Neural progenitor cell (in vitro differentiated cells): ENCODE results near the gene LCTL. TPM values are rescaled to one million over a fixed set of nuclear protein-coding genes. Genes with fewer than 3 reads are reported as not detected.

Experiments
- DNase-seq: peaks from one replicate; pipeline ENCODE4 v3.0.0-alpha.2; 2016; ENCODE audit warnings: low spot score
- H2AFZ ChIP-seq: fragments of 200-600 bp; sonication (generic); replicated peaks from 2 replicates; pipeline ENCODE4 v1.6.1; 2016; ENCODE audit warnings: antibody characterized with exemption
- H3F3A ChIP-seq: fragments of 200-600 bp; sonication (generic); 2 replicates; pipeline ENCODE4 v1.6.1; 2016; ENCODE audit warnings: antibody characterized with exemption, low read depth
- H3K27ac ChIP-seq: fragments of 200-600 bp; sonication (generic); 2 replicates; pipeline ENCODE4 v1.5.1; 2016; ENCODE audit warnings: mild to moderate bottlenecking
- H3K27me3 ChIP-seq: fragments of 200-600 bp; sonication (generic); 2 replicates; pipeline ENCODE4 v1.6.1; 2016; ENCODE audit warnings: mild to moderate bottlenecking, moderate library complexity
- H3K36me3 ChIP-seq: fragments of 200-600 bp; sonication (generic); 2 replicates; pipeline ENCODE4 v1.5.1; 2016
- H3K4me1 ChIP-seq: fragments of 200-600 bp; sonication (generic); 2 replicates; pipeline ENCODE4 v1.6.1; 2016; ENCODE audit warnings: mixed run types
- H3K4me2 ChIP-seq: fragments of 200-600 bp; sonication (generic); 2 replicates; pipeline ENCODE4 v1.6.1; 2016
- H3K4me3 ChIP-seq: fragments of 200-600 bp; sonication (generic); 2 replicates; pipeline ENCODE4 v1.5.1; 2016
- H3K79me2 ChIP-seq: fragments of 200-600 bp; sonication (generic); 2 replicates; pipeline ENCODE4 v1.6.1; 2016; ENCODE audit warnings: low read depth
- H3K9ac ChIP-seq: fragments of 200-600 bp; sonication (generic); 2 replicates; pipeline ENCODE4 v1.6.1; 2016
- H3K9me3 ChIP-seq: fragments of 200-600 bp; sonication (generic); 2 replicates; pipeline ENCODE4 v1.5.1; 2016; ENCODE audit warnings: low read depth
- H4K20me1 ChIP-seq: fragments of 200-600 bp; sonication (generic); 2 replicates; pipeline ENCODE4 v1.6.1; 2016; ENCODE audit warnings: low read depth
- H3K27ac Mint-ChIP-seq: 3 replicates; pipeline ENCODE4 v1.8.0; 2021; ENCODE audit warnings: mixed read lengths
- H3K27me3 Mint-ChIP-seq: 2 replicates; pipeline ENCODE4 v1.8.0; 2022; ENCODE audit warnings: low read depth, mild to moderate bottlenecking, inconsistent platforms, moderate library complexity, mixed read lengths; ENCODE audit not compliant: insufficient read depth
- H3K36me3 Mint-ChIP-seq: 3 replicates; pipeline ENCODE4 v1.8.0; 2021; ENCODE audit warnings: mixed read lengths
- H3K4me1 Mint-ChIP-seq: 3 replicates; pipeline ENCODE4 v1.8.0; 2021; ENCODE audit warnings: mixed read lengths
- H3K4me3 Mint-ChIP-seq: 3 replicates; pipeline ENCODE4 v1.8.0; 2021; ENCODE audit warnings: mild to moderate bottlenecking, moderate library complexity, mixed read lengths
- H3K9me3 Mint-ChIP-seq: 3 replicates; pipeline ENCODE4 v1.8.0; 2020; ENCODE audit warnings: mixed read lengths
- EZH2 ChIP-seq: fragments of 200-600 bp; sonication (generic); IDR thresholded peaks from 2 replicates; pipeline ENCODE4 v1.6.1; 2017; ENCODE audit warnings: antibody characterized with exemption, mild to moderate bottlenecking, moderate library complexity
- EZH2phosphoT487 ChIP-seq: fragments of 200-600 bp; sonication (generic); IDR thresholded peaks from 2 replicates; pipeline ENCODE4 v1.6.1; 2017; ENCODE audit warnings: antibody characterized with exemption
- total RNA-seq: library from RNA; depleted of rRNA; stranded (reverse); fragments of >200 nt; gene quantifications from 2 replicates; pipeline ENCODE4 v1.2.3, GENCODE V29; 2015; ENCODE audit warnings: low replicate concordance
- TF ChIP-seq, protein P1 (sequence below): fragments of 200-600 bp; sonication (generic); IDR thresholded peaks from 2 replicates; pipeline ENCODE4 v1.5.1; 2017; ENCODE audit warnings: antibody characterized with exemption, mild to moderate bottlenecking

The LCTL gene
- total RNA-seq, 1 donor from 2014 or later, result 19.2 TPM

DNA sequence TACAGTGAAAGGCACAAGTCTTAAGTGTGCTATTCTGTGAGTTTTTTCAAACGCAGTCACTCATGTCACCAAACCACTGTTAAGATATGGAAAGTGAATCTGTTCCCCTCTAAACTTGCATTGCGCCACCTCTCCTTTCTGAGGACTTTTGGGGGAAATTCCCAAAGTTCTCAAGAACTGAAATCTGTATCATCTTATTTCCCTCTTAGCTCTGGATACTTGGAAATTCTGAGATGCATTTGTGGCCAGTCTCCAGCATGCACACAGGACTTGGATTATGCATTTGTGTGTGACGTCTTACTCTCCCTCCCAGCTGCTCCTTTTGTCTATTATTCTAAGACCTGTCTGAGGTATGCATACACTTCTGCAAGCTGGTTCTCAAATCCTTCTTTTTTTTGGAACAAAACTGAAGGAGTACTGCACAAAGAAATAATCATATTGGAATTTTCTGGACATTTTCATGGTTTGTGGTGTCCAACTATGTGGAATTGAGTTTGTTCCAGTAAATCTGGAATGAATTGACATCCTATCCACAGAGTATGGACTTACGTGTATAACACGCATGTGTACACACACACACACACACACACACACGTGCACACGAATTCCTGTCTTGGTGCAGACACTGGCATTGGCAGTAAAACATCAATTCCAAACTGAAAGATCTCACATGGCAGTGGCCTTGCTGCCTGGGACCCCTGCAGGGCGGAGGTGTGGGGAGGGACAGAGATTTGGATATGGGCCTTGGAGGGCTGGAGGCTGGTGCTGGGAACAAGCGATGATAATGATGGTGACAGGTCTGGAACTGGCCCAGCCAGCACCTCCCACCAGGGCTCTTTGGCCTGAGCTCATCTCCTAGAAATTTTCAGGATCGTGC lies 8.2 kb upstream of the LCTL start:
- Histone ChIP-seq H3K9ac (no peak overlapping the region), H4K20me1 (no peaks in the 10 kb centered on the region), H3K4me1 (no peaks in the 10 kb centered on the region), H3K4me3 (no peak overlapping the region), H3K79me2 (no peaks in the 10 kb centered on the region), H2AFZ (no peak overlapping the region), H3F3A (no peaks in the 10 kb centered on the region), H3K9me3 (no peaks in the 10 kb centered on the region), H3K4me2 (no peak overlapping the region), H3K36me3 (no peaks in the 10 kb centered on the region), H3K27ac (no peak overlapping the region), H3K27me3 (no peaks in the 10 kb centered on the region)
- Mint-ChIP-seq H3K4me1 (peaks cover 27% of the 10 kb centered on the region), H3K4me3 (no peak overlapping the region), H3K27me3 (peaks cover 2% of the 10 kb centered on the region), H3K9me3 (no peaks in the 10 kb centered on the region), H3K27ac (peak overlapping the region; percentile 82), H3K36me3 (no peaks in the 10 kb centered on the region)
- DNase-seq, result no peak
- no peak for TF ChIP-seq EZH2phosphoT487
- no peak for TF ChIP-seq EZH2
- TF ChIP-seq, protein P1, sequence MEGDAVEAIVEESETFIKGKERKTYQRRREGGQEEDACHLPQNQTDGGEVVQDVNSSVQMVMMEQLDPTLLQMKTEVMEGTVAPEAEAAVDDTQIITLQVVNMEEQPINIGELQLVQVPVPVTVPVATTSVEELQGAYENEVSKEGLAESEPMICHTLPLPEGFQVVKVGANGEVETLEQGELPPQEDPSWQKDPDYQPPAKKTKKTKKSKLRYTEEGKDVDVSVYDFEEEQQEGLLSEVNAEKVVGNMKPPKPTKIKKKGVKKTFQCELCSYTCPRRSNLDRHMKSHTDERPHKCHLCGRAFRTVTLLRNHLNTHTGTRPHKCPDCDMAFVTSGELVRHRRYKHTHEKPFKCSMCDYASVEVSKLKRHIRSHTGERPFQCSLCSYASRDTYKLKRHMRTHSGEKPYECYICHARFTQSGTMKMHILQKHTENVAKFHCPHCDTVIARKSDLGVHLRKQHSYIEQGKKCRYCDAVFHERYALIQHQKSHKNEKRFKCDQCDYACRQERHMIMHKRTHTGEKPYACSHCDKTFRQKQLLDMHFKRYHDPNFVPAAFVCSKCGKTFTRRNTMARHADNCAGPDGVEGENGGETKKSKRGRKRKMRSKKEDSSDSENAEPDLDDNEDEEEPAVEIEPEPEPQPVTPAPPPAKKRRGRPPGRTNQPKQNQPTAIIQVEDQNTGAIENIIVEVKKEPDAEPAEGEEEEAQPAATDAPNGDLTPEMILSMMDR, result no peak

DNA sequence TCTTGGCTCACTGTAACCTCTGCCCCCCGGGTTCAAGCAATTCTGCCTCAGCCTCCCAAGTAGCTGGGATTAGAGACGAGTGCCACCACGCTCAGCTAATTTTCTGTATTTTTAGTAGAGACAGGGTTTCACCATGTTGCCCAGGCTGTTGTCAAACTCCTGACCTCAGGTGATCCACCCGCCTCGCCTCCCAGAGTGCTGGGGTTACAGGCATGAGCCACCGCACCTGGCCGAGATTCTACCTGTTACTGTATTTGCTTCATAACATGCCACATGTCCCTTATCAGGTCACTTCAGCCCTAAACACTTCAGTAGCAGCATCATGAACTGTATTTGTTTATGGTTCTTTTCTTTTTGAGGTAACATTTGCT lies 7.5 kb upstream of the LCTL start:
- H3K4me1 ChIP-seq, result no peaks in the 10 kb centered on the region
- H3K79me2 ChIP-seq, result no peaks in the 10 kb centered on the region
- no peak overlapping the region for H3K4me3 Mint-ChIP-seq
- peaks cover 27% of the 10 kb centered on the region for H3K4me1 Mint-ChIP-seq
- TF ChIP-seq EZH2 (no peak), EZH2phosphoT487 (no peak)
- TF ChIP-seq, protein P1, result no peak
- H3K4me2 ChIP-seq, result no peak overlapping the region
- no peak overlapping the region for H3K4me3 ChIP-seq
- no peaks in the 10 kb centered on the region for H3K9me3 ChIP-seq
- no peak overlapping the region for H3K27ac Mint-ChIP-seq
- no peak for DNase-seq
- H3K36me3 Mint-ChIP-seq, result no peaks in the 10 kb centered on the region
- H3K27ac ChIP-seq, result no peak overlapping the region
- no peak overlapping the region for H2AFZ ChIP-seq
- H3K9ac ChIP-seq, result no peak overlapping the region
- H3F3A ChIP-seq, result no peaks in the 10 kb centered on the region
- H3K27me3 Mint-ChIP-seq, result peaks cover 2% of the 10 kb centered on the region
- no peaks in the 10 kb centered on the region for H3K36me3 ChIP-seq
- H3K9me3 Mint-ChIP-seq, result no peaks in the 10 kb centered on the region
- no peaks in the 10 kb centered on the region for H3K27me3 ChIP-seq
- no peaks in the 10 kb centered on the region for H4K20me1 ChIP-seq

DNA sequence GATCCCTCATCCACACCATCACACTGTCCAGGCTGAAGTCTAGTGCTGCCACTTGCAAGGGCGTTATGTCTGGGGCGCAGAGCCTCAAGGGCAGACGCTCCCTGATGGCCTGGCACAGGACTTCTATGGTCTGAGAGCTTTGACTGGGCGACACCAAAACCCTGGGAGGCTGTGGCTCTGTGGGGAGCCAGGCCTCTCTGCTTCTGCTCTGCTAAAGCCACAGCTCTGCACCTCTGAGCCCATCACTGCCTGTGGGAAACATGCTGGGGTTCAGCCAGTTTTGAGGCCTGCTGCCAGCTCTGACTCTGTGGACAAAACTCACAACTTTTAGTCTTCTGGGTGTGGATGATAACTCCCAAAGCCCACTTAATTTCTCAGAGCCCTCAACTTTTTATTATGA lies 6.3 kb upstream of the LCTL start:
- no peaks in the 10 kb centered on the region for H3K4me1 ChIP-seq
- no peaks in the 10 kb centered on the region for H3K9me3 Mint-ChIP-seq
- H4K20me1 ChIP-seq, result no peaks in the 10 kb centered on the region
- H3K27me3 Mint-ChIP-seq, result peaks cover 2% of the 10 kb centered on the region
- H3K9me3 ChIP-seq, result no peaks in the 10 kb centered on the region
- no peaks in the 10 kb centered on the region for H3K27me3 ChIP-seq
- no peaks in the 10 kb centered on the region for H3K36me3 ChIP-seq
- no peak overlapping the region for H3K9ac ChIP-seq
- no peak overlapping the region for H3K4me2 ChIP-seq
- no peak overlapping the region for H3K4me3 Mint-ChIP-seq
- H3K27ac Mint-ChIP-seq, result no peak overlapping the region
- TF ChIP-seq, protein P1, result no peak
- TF ChIP-seq EZH2 (no peak), EZH2phosphoT487 (no peak)
- no peaks in the 10 kb centered on the region for H3K79me2 ChIP-seq
- H3K36me3 Mint-ChIP-seq, result no peaks in the 10 kb centered on the region
- H3K4me3 ChIP-seq, result no peak overlapping the region
- no peak overlapping the region for H3K27ac ChIP-seq
- H3F3A ChIP-seq, result no peaks in the 10 kb centered on the region
- H2AFZ ChIP-seq, result no peak overlapping the region
- peaks cover 29% of the 10 kb centered on the region for H3K4me1 Mint-ChIP-seq
- no peak for DNase-seq
